A673 (cell line): Measurements from ENCODE around the gene SHC1. TPM values are rescaled to one million over a fixed set of nuclear protein-coding genes. Genes with fewer than 3 reads are reported as not detected.

ENCODE experiments used
- BruUV-seq: library from RNA; stranded (reverse); fragments of 400-500 nt; replicated peaks from 2 replicates; lab custom pipeline; 2021; lab: Mats Ljungman, UMichigan
- CTCF ChIA-PET: fragments of 300-600 bp; sonication (Branson Sonifier 250); formaldehyde crosslinking; loops from one replicate; lab custom pipeline; 2022; ENCODE audit warnings: antibody characterized with exemption; lab: Charles Lee
- POLR2A ChIA-PET: fragments of 300-600 bp; sonication (Branson Sonifier 250); formaldehyde crosslinking; loops from one replicate; lab custom pipeline; 2022; ENCODE audit warnings: antibody characterized with exemption; ENCODE audit not compliant: low non-redundant PET; lab: Charles Lee
- DNase-seq: peaks from one replicate; pipeline ENCODE4 v3.0.0-alpha.2; 2015; ENCODE audit warnings: low spot score
- H3K27ac ChIP-seq: fragments of 200-600 bp; sonication (generic); 2 replicates; pipeline ENCODE4 v1.5.1; 2016; ENCODE audit warnings: mixed run types, low read depth, mild to moderate bottlenecking, mixed read lengths, antibody characterized with exemption, low read length; ENCODE audit not compliant: poor library complexity, severe bottlenecking
- H3K27me3 ChIP-seq: fragments of 200-600 bp; sonication (generic); replicated peaks from 2 replicates; pipeline ENCODE4 v1.6.1; 2017; ENCODE audit warnings: mixed run types, low read depth, mild to moderate bottlenecking, mixed read lengths, antibody characterized with exemption, low read length; ENCODE audit not compliant: insufficient read depth, poor library complexity
- H3K36me3 ChIP-seq: fragments of 200-600 bp; sonication (generic); 2 replicates; pipeline ENCODE4 v1.6.1; 2016; ENCODE audit warnings: mixed run types, mild to moderate bottlenecking, mixed read lengths, antibody characterized with exemption, low read length; ENCODE audit not compliant: insufficient read depth, poor library complexity, severe bottlenecking
- H3K4me1 ChIP-seq: fragments of 200-600 bp; sonication (generic); 2 replicates; pipeline ENCODE4 v1.6.1; 2017; ENCODE audit warnings: mixed run types, mild to moderate bottlenecking, mixed read lengths, antibody characterized with exemption, low read length; ENCODE audit not compliant: insufficient read depth, poor library complexity, severe bottlenecking
- H3K4me3 ChIP-seq: fragments of 200-600 bp; sonication (generic); 2 replicates; pipeline ENCODE4 v1.5.1; 2016; ENCODE audit warnings: low read depth, mixed run types, mild to moderate bottlenecking, mixed read lengths, low read length; ENCODE audit not compliant: poor library complexity, severe bottlenecking
- H3K9me3 ChIP-seq: fragments of 200-600 bp; sonication (generic); 2 replicates; pipeline ENCODE4 v1.6.1; 2016; ENCODE audit warnings: mixed run types, low read depth, mild to moderate bottlenecking, mixed read lengths, antibody characterized with exemption, low read length; ENCODE audit not compliant: poor library complexity, severe bottlenecking
- CTCF ChIP-seq: fragments of 300-800, 200-600 bp; sonication (generic); conservative IDR thresholded peaks from 2 replicates; pipeline ENCODE4 v1.5.1; 2017; ENCODE audit warnings: low read depth, mild to moderate bottlenecking, antibody characterized with exemption, low read length, moderate library complexity, mixed read lengths
- EZH2 ChIP-seq: fragments of 200-600 bp; sonication (generic); IDR thresholded peaks from 2 replicates; pipeline ENCODE4 v1.6.1; 2017; ENCODE audit warnings: borderline replicate concordance, low read depth, mild to moderate bottlenecking, mixed read lengths, antibody characterized with exemption, low read length; ENCODE audit not compliant: poor library complexity, severe bottlenecking
- intact Hi-C: fragments of 100-400 bp; cut with micrococcal nuclease; formaldehyde crosslinking; loops from one replicate; pipeline ENCODE4 v1.10.0; 2022; ENCODE audit not compliant: unreplicated experiment
- total RNA-seq: library from RNA; stranded (reverse); gene quantifications from 2 replicates; pipeline ENCODE4 v1.2.3, GENCODE V29; 2021

The SHC1 gene
- total RNA-seq, 1 experiment from 2014 or later: 204 TPM

- no peak for DNase-seq
- BruUV-seq: no TSS peak
- Histone ChIP-seq H3K27me3 (no peaks in the 10 kb centered on the region), H3K27ac (no peak overlapping the region), H3K4me3 (no peak overlapping the region), H3K36me3 (peaks cover 19% of the 10 kb centered on the region), H3K4me1 (peaks cover 13% of the 10 kb centered on the region), H3K9me3 (no peaks in the 10 kb centered on the region)
- intact Hi-C loops: no loop called here
- TF ChIP-seq EZH2 (no peak), CTCF (no peak)
- POLR2A ChIA-PET: no interaction called here
- CTCF ChIA-PET: interaction anchor here (1.2 to 2.4 kb wide), 3 partner anchors 14 to 63 kb away, joined by 3 to 15 read pairs (median 5); partner anchors contain the start of gene SHC1
These were observed 16.0 kb downstream of the SHC1 start for GRCh38 chr1:154954541-154954940.

GRCh38 chr1:154953611-154954038, 16.9 kb downstream of the SHC1 start:
- Histone ChIP-seq H3K27me3 (no peaks in the 10 kb centered on the region), H3K36me3 (peaks cover 9% of the 10 kb centered on the region), H3K27ac (no peak overlapping the region), H3K9me3 (no peaks in the 10 kb centered on the region), H3K4me3 (no peak overlapping the region), H3K4me1 (peaks cover 13% of the 10 kb centered on the region)
- POLR2A ChIA-PET: no interaction called here
- TF ChIP-seq EZH2 (no peak), CTCF (no peak)
- CTCF ChIA-PET: interaction anchor here (0.5 kb wide), 1 partner anchor 131 kb away, joined by 3 read pairs; no protein-coding TSS in a partner anchor
- DNase-seq: no peak
- no TSS peak for BruUV-seq
- intact Hi-C loops: no loop called here

- Histone ChIP-seq H3K36me3 (peaks cover 3% of the 10 kb centered on the region), H3K9me3 (no peaks in the 10 kb centered on the region), H3K27ac (no peak overlapping the region), H3K4me3 (no peak overlapping the region), H3K27me3 (no peaks in the 10 kb centered on the region), H3K4me1 (peaks cover 13% of the 10 kb centered on the region)
- intact Hi-C loops: no loop called here
- DNase-seq: no peak
- BruUV-seq: no TSS peak
- POLR2A ChIA-PET: no interaction called here
- TF ChIP-seq CTCF (no peak), EZH2 (no peak)
- CTCF ChIA-PET: no interaction called here
These were observed 17.9 kb downstream of the SHC1 start for GRCh38 chr1:154952664-154953063.
